RWPE1 (cell line): ENCODE measurements around the gene MRPS2.

Experiments used
- CTCF ChIA-PET: fragments of 350-600 bp; sonication (Branson Sonifier 250); formaldehyde crosslinking; extraction: SDS; loops from one replicate; lab custom pipeline; 2021; lab: Yijun Ruan, JAX
- POLR2A ChIA-PET: fragments of 400-600 bp; formaldehyde crosslinking; extraction: SDS; loops from one replicate; lab custom pipeline; 2020; ENCODE audit warnings: antibody characterized with exemption; ENCODE audit not compliant: low non-redundant PET; lab: Yijun Ruan, JAX
- DNase-seq: peaks from one replicate; pipeline ENCODE4 v3.0.0; 2012; ENCODE audit warnings: low spot score
- H3K27ac ChIP-seq: fragments of 450-650 bp; 2 replicates; pipeline ENCODE4 v1.5.1; 2017
- CTCF ChIP-seq: fragments of 450-650 bp; conservative IDR thresholded peaks from 2 replicates; pipeline ENCODE4 v1.5.1; 2017; ENCODE audit warnings: low read depth, mild to moderate bottlenecking

Gene MRPS2

GRCh38 chr9:135498381-135499126 lies 1.9 kb upstream of the MRPS2 start:
- H3K27ac ChIP-seq: peak overlapping the region; percentile 76; the same call in 1 of the 2 replicates
- CTCF ChIA-PET: interaction anchor here (0.6 to 0.8 kb wide), 2 partner anchors 11 to 176 kb away, joined by 3 to 5 read pairs; no protein-coding TSS in a partner anchor
- DNase-seq: no peak
- POLR2A ChIA-PET: no interaction called here
- no peak for TF ChIP-seq CTCF

GRCh38 chr9:135499326-135500070 lies 984 bp upstream of the MRPS2 start:
- peak; percentile 89 for DNase-seq
- CTCF ChIA-PET: interaction anchor here (0.6 to 1.3 kb wide), 11 partner anchors 12 to 202 kb away, joined by 3 to 7 read pairs (median 3); no protein-coding TSS in a partner anchor
- POLR2A ChIA-PET: no interaction called here
- TF ChIP-seq CTCF: no peak
- H3K27ac ChIP-seq: peak overlapping the region; percentile 76

- CTCF ChIA-PET: interaction anchor here (0.6 to 1.3 kb wide), 7 partner anchors 17 to 97 kb away, joined by 3 to 7 read pairs (median 3); no protein-coding TSS in a partner anchor
- TF ChIP-seq CTCF: no peak
- peak overlapping the region; percentile 76 for H3K27ac ChIP-seq
- POLR2A ChIA-PET: no interaction called here
- DNase-seq: peak; percentile 34
Observed at GRCh38 chr9:135500071-135500524, 384 bp upstream of the MRPS2 start.

- H3K27ac ChIP-seq: peak overlapping the region; percentile 76
- DNase-seq: peak; percentile 84
- TF ChIP-seq CTCF: no peak
- POLR2A ChIA-PET: no interaction called here
- CTCF ChIA-PET: interaction anchor here (0.8 kb wide), 1 partner anchor 29 kb away, joined by 3 read pairs; no protein-coding TSS in a partner anchor
Observed at GRCh38 chr9:135501261-135502167, 1.0 kb downstream of the MRPS2 start.

GRCh38 chr9:135502168-135502872 lies 1.8 kb downstream of the MRPS2 start:
- CTCF ChIA-PET: interaction anchor here (0.8 kb wide), 1 partner anchor 29 kb away, joined by 3 read pairs; no protein-coding TSS in a partner anchor
- DNase-seq: no peak
- H3K27ac ChIP-seq: peak overlapping the region; percentile 76; the same call in 1 of the 2 replicates
- no peak for TF ChIP-seq CTCF
- POLR2A ChIA-PET: no interaction called here
